ENCODE results near the gene RTEL1.
A peak's percentile ranks its signal among the peaks of the same experiment; 100 is the strongest.

Gene RTEL1

DNA sequence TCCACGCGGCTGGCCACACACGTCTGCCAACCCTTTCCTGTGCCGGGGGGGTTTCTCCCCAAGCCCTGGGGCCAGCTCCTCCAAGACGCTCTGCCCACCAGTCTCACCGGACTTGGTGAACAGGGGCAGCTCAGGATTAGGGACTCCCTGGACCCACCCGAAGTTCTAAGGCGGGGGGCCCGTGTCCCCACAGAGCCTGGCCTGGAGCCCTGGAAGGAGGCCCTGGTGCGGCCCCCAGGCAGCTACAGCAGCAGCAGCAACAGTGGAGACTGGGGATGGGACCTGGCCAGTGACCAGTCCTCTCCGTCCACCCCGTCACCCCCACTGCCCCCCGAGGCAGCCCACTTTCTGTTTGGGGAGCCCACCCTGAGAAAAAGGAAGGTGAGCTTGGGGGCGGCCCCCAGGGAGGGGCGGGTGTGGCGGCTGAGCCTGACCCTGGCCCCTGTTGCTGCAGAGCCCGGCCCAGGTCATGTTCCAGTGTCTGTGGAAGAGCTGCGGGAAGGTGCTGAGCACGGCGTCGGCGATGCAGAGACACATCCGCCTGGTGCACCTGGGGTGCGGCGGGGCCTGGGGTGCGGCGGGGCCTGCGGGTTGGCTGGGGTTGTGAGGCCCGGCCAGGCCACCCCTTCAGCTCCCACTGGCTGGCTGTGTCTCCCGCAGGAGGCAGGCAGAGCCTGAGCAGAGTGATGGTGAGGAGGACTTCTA, 83.7 kb downstream of the RTEL1 start:
- peak overlapping the region; percentile 79; the same call in 1 of the 2 replicates for H3K27ac ChIP-seq (ENCODE audit: low read depth, low read length)
- peaks cover 10% of the 10 kb centered on the region for H3K27me3 ChIP-seq (ENCODE audit: control insufficient read depth, insufficient read depth, low read length)
- H3K36me3 ChIP-seq (ENCODE audit: control insufficient read depth, insufficient read depth, low read length) = peaks cover 23% of the 10 kb centered on the region
- no peak overlapping the region for H3K4me3 ChIP-seq (ENCODE audit: low read depth, low read length)
- no peak overlapping the region for H3K9ac ChIP-seq (ENCODE audit: low read length)
- peaks cover 23% of the 10 kb centered on the region for H3K4me1 ChIP-seq (ENCODE audit: control insufficient read depth, insufficient read depth, low read length)
- no peaks in the 10 kb centered on the region for H3K9me3 ChIP-seq (ENCODE audit: control insufficient read depth, insufficient read depth, low read depth, low read length)

DNA sequence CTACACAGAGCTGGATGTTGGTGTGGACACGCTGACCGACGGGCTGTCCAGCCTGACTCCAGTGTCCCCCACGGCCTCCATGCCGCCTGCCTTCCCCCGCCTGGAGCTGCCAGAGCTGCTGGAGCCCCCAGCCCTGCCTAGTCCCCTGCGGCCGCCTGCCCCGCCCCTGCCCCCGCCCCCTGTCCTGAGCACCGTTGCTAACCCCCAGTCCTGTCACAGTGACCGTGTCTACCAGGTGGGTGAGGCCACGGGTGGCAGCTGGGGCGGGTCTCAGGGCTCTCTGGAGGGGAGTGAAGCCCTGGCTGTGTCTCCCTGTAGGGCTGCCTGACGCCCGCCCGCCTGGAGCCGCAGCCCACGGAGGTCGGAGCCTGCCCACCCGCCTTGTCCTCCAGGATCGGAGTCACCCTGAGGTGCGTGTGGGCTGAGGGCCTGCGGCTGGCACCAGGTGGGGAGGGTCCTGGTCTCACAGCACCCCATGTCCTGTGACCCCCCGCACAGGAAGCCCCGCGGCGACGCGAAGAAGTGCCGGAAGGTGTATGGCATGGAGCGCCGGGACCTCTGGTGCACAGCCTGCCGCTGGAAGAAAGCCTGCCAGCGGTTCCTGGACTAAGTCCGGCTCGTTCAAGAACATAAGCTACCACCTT, 84.4 kb downstream of the RTEL1 start:
- Histone ChIP-seq H3K27ac (ENCODE audit: low read depth, low read length) (no peak overlapping the region), H3K4me3 (ENCODE audit: low read depth, low read length) (no peak overlapping the region), H3K4me1 (ENCODE audit: control insufficient read depth, insufficient read depth, low read length) (peaks cover 17% of the 10 kb centered on the region), H3K9me3 (ENCODE audit: control insufficient read depth, insufficient read depth, low read depth, low read length) (no peaks in the 10 kb centered on the region), H3K9ac (ENCODE audit: low read length) (no peak overlapping the region), H3K27me3 (ENCODE audit: control insufficient read depth, insufficient read depth, low read length) (peaks cover 3% of the 10 kb centered on the region; the same call in 1 of the 2 replicates), H3K36me3 (ENCODE audit: control insufficient read depth, insufficient read depth, low read length) (peaks cover 23% of the 10 kb centered on the region)

DNA sequence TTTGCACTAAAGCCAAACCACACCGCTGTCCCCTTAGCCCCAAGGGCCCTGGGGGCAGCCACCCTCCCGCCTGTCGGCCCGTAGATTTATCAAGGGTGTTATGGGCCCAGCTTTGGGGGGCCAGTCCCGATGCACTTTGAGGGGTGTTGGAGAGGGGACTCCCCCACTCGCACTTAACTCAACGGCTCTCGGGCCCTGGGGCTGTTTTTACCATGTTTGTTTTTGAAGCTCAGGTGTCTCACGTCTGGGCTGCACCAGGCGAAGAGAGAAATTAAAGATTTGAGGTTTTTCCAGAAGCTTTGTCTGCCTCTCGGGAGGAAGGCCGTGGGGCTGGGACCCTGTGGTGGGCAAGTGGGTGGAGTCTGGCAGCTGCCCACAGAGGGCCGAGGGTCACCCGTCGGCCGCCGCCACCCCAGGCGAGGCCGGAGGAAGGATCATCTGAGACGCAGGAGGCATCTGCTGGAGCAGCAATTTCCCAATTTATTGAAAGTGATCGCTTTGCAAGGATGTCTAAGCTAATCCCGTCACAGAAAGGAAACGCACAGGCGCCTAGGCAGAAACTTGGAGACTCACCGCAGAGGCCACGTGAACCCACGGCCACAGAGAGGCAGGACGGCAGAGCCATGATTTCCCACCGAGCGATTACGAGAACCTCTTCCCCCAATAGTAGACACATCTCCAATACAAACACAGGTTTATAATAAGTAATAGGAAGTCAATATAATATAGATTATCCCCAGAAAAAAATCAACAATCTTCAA, 85.3 kb downstream of the RTEL1 start:
- no peak overlapping the region for H3K4me3 ChIP-seq (ENCODE audit: low read depth, low read length)
- no peaks in the 10 kb centered on the region for H3K27me3 ChIP-seq (ENCODE audit: control insufficient read depth, insufficient read depth, low read length)
- H3K4me1 ChIP-seq (ENCODE audit: control insufficient read depth, insufficient read depth, low read length) = peaks cover 13% of the 10 kb centered on the region
- H3K9me3 ChIP-seq (ENCODE audit: control insufficient read depth, insufficient read depth, low read depth, low read length) = no peaks in the 10 kb centered on the region
- H3K9ac ChIP-seq (ENCODE audit: low read length) = no peak overlapping the region
- peaks cover 23% of the 10 kb centered on the region for H3K36me3 ChIP-seq (ENCODE audit: control insufficient read depth, insufficient read depth, low read length)
- H3K27ac ChIP-seq (ENCODE audit: low read depth, low read length) = no peak overlapping the region

DNA sequence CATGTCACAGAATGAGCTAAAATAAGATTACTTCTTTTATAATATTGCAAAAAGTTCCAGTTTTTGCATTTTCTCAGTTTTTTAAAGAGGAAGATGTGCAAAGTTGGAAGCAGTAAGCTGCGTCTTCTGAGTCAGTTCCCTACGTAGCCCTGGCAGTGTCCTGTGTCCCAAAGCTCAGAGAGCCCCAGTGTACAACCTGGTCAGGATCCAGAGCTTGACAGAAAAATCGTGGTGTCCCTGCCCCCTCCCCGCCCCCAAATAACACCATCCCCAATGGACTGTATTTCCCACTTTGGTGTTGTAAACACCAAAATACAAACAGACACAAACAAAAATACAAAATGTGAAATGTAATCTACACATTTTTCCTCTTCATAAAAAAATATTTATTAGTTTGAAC, 86.0 kb downstream of the RTEL1 start:
- H3K9ac ChIP-seq (ENCODE audit: low read length) = no peak overlapping the region
- peaks cover 9% of the 10 kb centered on the region for H3K4me1 ChIP-seq (ENCODE audit: control insufficient read depth, insufficient read depth, low read length)
- no peaks in the 10 kb centered on the region for H3K27me3 ChIP-seq (ENCODE audit: control insufficient read depth, insufficient read depth, low read length)
- no peaks in the 10 kb centered on the region for H3K9me3 ChIP-seq (ENCODE audit: control insufficient read depth, insufficient read depth, low read depth, low read length)
- H3K36me3 ChIP-seq (ENCODE audit: control insufficient read depth, insufficient read depth, low read length) = peaks cover 23% of the 10 kb centered on the region
- H3K27ac ChIP-seq (ENCODE audit: low read depth, low read length) = no peak overlapping the region
- H3K4me3 ChIP-seq (ENCODE audit: low read depth, low read length) = no peak overlapping the region

DNA sequence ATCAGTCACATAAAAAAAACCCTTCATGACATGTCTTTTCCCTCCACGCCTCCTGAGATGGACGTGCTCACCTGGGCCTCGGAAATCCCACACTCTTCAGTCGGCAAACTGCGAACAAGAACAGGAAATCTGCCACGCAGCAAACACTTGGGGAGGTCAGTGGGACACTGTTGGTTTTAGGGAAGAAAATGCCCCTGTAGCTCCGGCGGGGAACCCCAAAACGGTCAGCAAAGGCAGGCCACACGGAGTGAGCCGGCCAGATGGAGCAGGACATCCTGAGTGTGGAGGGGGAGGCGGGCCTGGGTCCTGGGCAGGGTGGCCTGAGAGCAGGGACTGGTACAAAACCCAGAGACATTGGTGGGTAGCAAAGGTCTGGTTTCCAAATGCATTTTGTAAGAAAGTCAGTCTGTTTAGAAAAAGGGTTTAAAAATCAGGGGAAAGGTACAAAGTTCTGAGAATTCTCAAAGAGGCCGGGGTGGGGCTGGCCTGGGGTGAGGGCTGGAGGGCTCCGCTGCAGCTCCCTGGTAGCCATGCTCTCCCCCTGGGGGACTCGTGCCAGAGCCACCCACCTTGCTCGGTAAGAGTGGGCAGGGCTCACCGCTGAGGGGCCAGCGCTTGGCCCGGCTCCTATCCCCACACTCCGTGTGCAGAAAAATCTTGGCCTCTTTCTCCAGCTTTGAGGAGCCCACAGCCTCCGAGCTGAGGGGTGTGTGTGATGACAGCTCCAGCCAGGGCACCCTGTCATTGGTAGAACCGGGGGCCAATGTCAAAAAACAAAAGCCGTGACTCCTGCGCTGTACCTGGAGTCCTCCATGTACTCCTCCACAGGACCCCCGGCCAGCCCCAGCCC, 86.7 kb downstream of the RTEL1 start:
- no peak overlapping the region for H3K27ac ChIP-seq (ENCODE audit: low read depth, low read length)
- peaks cover 9% of the 10 kb centered on the region for H3K4me1 ChIP-seq (ENCODE audit: control insufficient read depth, insufficient read depth, low read length)
- H3K9ac ChIP-seq (ENCODE audit: low read length) = no peak overlapping the region
- H3K27me3 ChIP-seq (ENCODE audit: control insufficient read depth, insufficient read depth, low read length) = no peaks in the 10 kb centered on the region
- H3K9me3 ChIP-seq (ENCODE audit: control insufficient read depth, insufficient read depth, low read depth, low read length) = no peaks in the 10 kb centered on the region
- H3K36me3 ChIP-seq (ENCODE audit: control insufficient read depth, insufficient read depth, low read length) = peaks cover 23% of the 10 kb centered on the region
- H3K4me3 ChIP-seq (ENCODE audit: low read depth, low read length) = no peak overlapping the region

DNA sequence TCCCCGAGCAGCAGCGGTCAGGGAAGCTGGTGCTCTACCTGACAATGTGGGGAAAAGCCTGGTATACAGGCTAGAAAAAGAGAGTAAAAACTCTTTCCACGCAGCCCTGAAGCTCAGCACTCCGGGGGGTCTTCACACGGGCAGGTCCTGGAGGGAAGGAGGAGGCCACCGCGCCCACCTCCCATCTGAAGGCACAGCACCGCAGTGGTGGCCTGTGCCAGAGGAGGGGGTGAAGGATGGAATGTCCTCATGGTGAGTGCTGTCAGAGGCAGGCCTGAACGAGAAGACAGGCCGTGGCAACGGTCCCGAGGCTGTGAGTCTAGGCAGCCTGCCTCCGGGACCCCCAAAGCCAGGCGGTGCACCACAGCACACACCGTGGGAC, 87.3 kb downstream of the RTEL1 start:
- no peaks in the 10 kb centered on the region for H3K9me3 ChIP-seq (ENCODE audit: control insufficient read depth, insufficient read depth, low read depth, low read length)
- no peak overlapping the region for H3K9ac ChIP-seq (ENCODE audit: low read length)
- H3K4me3 ChIP-seq (ENCODE audit: low read depth, low read length) = no peak overlapping the region
- H3K4me1 ChIP-seq (ENCODE audit: control insufficient read depth, insufficient read depth, low read length) = peaks cover 9% of the 10 kb centered on the region
- H3K36me3 ChIP-seq (ENCODE audit: control insufficient read depth, insufficient read depth, low read length) = peaks cover 23% of the 10 kb centered on the region
- H3K27ac ChIP-seq (ENCODE audit: low read depth, low read length) = no peak overlapping the region
- no peaks in the 10 kb centered on the region for H3K27me3 ChIP-seq (ENCODE audit: control insufficient read depth, insufficient read depth, low read length)
